Measurements from ENCODE around the gene ITGA1.
"Not testable (repeated sequence)": the region's sequence is repeated elsewhere in the genome, so short reads cannot be mapped to it uniquely, and the experiment has no call there.

Gene ITGA1

GRCh38 chr5:52801329-52801728, 13.6 kb downstream of the ITGA1 start:
- DNase-seq (ENCODE audit: low spot score): no peak

GRCh38 chr5:52802272-52802973, 14.7 kb downstream of the ITGA1 start:
- no peak for DNase-seq (ENCODE audit: low spot score)

- no peak for DNase-seq (ENCODE audit: low spot score)
Measured at GRCh38 chr5:52802974-52803336, 15.2 kb downstream of the ITGA1 start.

GRCh38 chr5:52804387-52804791, 16.7 kb downstream of the ITGA1 start:
- DNase-seq (ENCODE audit: low spot score): no peak

- no peak for DNase-seq (ENCODE audit: low spot score)
Measured at GRCh38 chr5:52804981-52805380, 17.3 kb downstream of the ITGA1 start.

- DNase-seq (ENCODE audit: low spot score): no peak
Measured at GRCh38 chr5:52805615-52806014, 17.9 kb downstream of the ITGA1 start.

GRCh38 chr5:52807037-52807436, 19.3 kb downstream of the ITGA1 start:
- no peak for DNase-seq (ENCODE audit: low spot score)

- DNase-seq (ENCODE audit: low spot score): no peak
Measured at GRCh38 chr5:52807723-52808122, 20.0 kb downstream of the ITGA1 start.

GRCh38 chr5:52808316-52808901, 20.7 kb downstream of the ITGA1 start:
- DNase-seq (ENCODE audit: low spot score): no peak

- no peak for DNase-seq (ENCODE audit: low spot score)
Measured at GRCh38 chr5:52809884-52810283, 22.2 kb downstream of the ITGA1 start.

- DNase-seq (ENCODE audit: low spot score): no peak
Measured at GRCh38 chr5:52810426-52810825, 22.7 kb downstream of the ITGA1 start.

- DNase-seq (ENCODE audit: low spot score): no peak
Measured at GRCh38 chr5:52811067-52811749, 23.5 kb downstream of the ITGA1 start.

GRCh38 chr5:52814352-52815148, 26.8 kb downstream of the ITGA1 start:
- DNase-seq (ENCODE audit: low spot score): no peak

GRCh38 chr5:52817818-52818217, 30.1 kb downstream of the ITGA1 start:
- DNase-seq (ENCODE audit: low spot score): no peak

- DNase-seq (ENCODE audit: low spot score): no peak
Measured at GRCh38 chr5:52818360-52818759, 30.6 kb downstream of the ITGA1 start.

GRCh38 chr5:52818807-52819206, 31.1 kb downstream of the ITGA1 start:
- DNase-seq (ENCODE audit: low spot score): not testable (repeated sequence)

- DNase-seq (ENCODE audit: low spot score): no peak
Measured at GRCh38 chr5:52821901-52822300, 34.2 kb downstream of the ITGA1 start.

- DNase-seq (ENCODE audit: low spot score): no peak
Measured at GRCh38 chr5:52822437-52822836, 34.7 kb downstream of the ITGA1 start.

- DNase-seq (ENCODE audit: low spot score): no peak
Measured at GRCh38 chr5:52824827-52825226, 37.1 kb downstream of the ITGA1 start.

- no peak for DNase-seq (ENCODE audit: low spot score)
Measured at GRCh38 chr5:52825826-52826225, 38.1 kb downstream of the ITGA1 start.

- DNase-seq (ENCODE audit: low spot score): no peak
Measured at GRCh38 chr5:52827815-52828214, 40.1 kb downstream of the ITGA1 start.

GRCh38 chr5:52829664-52830063, 41.9 kb downstream of the ITGA1 start:
- no peak for DNase-seq (ENCODE audit: low spot score)

GRCh38 chr5:52830650-52831049, 42.9 kb downstream of the ITGA1 start:
- DNase-seq (ENCODE audit: low spot score): no peak

Data from CD4-positive, alpha-beta T cell treated with Interleukin-6 at 100 ng/mL for 8 hours (primary cell).